Astrocyte of the spinal cord (primary cell): ENCODE data around the gene PTCD3.

ENCODE experiments used
- DNase-seq: peaks from one replicate; pipeline ENCODE4 v3.0.0; 2011; ENCODE audit warnings: low read depth, low spot score
- H3K4me3 ChIP-seq: 2 replicates; pipeline ENCODE4 v1.5.1; 2011; ENCODE audit warnings: low read depth, mild to moderate bottlenecking, low read length, moderate library complexity
- in situ Hi-C: cut with HindIII; loops from 2 replicates; pipeline ENCODE4 v1.10.0; 2017; ENCODE audit warnings: low sequenced_read_pairs
- TF ChIP-seq, protein P1 (sequence below): IDR thresholded peaks from 2 replicates; pipeline ENCODE4 v1.5.1; 2012; ENCODE audit warnings: low read depth, mild to moderate bottlenecking, low read length, inconsistent platforms

PTCD3 gene

DNA sequence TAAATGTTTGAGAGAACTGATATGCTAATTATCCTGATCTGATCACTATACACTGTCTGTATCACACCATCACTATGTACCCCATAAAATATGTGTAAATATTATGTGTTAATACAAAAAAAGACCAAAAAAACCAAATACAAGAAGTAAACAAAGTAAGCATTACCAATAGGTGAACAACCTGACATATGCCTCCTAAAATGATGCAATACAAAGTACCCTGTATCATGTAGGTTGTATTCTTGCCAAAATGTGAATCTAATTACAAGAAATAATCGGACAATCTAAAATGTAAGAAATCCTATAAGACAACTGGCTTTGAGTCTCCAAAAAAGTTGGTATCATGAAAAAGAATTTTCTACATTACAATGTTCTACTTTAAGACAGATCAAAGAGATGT lies 8.1 kb upstream of the PTCD3 start:
- no peak for DNase-seq
- in situ Hi-C loops = no loop called here
- TF ChIP-seq, protein P1, sequence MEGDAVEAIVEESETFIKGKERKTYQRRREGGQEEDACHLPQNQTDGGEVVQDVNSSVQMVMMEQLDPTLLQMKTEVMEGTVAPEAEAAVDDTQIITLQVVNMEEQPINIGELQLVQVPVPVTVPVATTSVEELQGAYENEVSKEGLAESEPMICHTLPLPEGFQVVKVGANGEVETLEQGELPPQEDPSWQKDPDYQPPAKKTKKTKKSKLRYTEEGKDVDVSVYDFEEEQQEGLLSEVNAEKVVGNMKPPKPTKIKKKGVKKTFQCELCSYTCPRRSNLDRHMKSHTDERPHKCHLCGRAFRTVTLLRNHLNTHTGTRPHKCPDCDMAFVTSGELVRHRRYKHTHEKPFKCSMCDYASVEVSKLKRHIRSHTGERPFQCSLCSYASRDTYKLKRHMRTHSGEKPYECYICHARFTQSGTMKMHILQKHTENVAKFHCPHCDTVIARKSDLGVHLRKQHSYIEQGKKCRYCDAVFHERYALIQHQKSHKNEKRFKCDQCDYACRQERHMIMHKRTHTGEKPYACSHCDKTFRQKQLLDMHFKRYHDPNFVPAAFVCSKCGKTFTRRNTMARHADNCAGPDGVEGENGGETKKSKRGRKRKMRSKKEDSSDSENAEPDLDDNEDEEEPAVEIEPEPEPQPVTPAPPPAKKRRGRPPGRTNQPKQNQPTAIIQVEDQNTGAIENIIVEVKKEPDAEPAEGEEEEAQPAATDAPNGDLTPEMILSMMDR = no peak
- H3K4me3 ChIP-seq = no peak overlapping the region

DNA sequence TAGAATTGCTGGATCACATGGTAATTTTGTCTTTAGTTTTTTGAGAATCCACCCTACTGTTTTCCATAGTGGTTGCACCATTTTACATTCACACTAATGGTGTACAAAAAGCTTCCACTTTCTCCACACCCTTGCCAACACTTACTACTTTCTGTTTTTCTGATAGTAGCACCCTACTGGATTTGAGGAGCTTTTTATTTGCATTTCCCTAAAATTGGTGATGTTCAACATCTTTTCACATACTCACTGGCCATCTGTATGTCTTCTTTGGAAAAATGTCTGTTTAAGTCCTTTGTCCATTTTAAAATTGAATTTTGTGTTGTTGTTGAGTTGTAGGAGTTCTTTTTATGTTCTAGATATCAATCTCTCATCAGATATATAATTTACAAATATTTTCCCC lies 3.9 kb upstream of the PTCD3 start:
- TF ChIP-seq, protein P1 = no peak
- DNase-seq = no peak
- no peak overlapping the region for H3K4me3 ChIP-seq
- in situ Hi-C loops = no loop called here

DNA sequence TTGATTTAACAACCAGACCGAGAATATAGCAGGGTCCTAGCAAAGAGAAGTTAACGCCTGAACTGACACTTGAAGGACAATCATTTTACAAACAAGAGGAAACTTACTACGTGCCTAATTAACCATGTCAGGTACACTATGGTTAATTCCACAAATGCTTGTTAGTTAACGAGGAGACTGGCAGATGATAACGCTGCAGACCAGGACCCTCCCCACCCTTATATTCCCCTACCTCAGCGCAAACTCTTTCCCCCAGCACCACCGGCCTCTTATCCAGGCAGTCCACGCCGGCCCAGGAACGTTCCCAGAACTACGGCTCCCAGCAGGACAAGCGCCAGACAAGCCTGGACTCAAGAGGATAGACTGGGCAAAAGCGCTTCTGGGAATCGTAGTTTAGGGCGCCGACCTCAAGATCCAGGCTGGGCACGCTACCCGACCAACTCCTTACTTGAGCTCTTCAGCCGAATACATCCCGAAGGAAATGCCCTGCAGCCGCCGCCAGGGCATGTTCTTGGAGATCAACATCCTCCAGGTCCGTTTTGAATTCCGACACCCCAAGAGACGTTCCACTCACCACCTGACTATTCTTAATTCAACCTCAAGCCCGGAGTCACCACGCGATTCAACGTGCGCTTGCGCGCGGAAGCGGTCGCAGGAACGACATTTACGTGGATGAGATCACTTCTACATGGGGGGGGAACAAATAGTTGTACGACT lies 625 bp upstream of the PTCD3 start, which contains the start of gene POLR1A:
POLR1A (minus strand) TSS at position 635 of the 717 bp plus-strand sequence; CDS start at position 525, 110 bp downstream.
- H3K4me3 ChIP-seq = peak within 1 kb of the TSS; percentile 92
- DNase-seq = peak; percentile 97
- in situ Hi-C loops = no loop called here
- TF ChIP-seq, protein P1 = peak; percentile 17

DNA sequence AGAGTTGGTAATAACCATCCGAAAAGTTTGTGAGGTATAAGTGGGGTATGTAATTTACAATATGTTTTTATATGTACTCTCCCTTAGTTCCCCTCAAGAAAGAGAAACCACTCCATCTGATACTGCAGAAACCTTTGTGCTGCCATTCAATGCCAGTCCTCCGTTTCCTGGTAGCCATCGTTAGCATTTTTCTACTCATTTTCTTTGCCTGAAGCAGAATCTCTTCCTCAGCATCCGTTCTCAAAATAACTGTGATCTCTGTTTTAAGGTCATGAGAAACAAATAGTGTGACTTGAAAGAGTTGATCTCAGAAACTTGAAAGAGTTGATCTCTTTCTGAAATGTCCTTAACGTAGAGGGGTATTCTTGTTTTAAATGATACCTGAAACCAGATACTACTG lies 996 bp downstream of the PTCD3 start:
- H3K4me3 ChIP-seq = peak overlapping the region; percentile 92
- in situ Hi-C loops = no loop called here
- no peak for DNase-seq
- TF ChIP-seq, protein P1 = no peak

DNA sequence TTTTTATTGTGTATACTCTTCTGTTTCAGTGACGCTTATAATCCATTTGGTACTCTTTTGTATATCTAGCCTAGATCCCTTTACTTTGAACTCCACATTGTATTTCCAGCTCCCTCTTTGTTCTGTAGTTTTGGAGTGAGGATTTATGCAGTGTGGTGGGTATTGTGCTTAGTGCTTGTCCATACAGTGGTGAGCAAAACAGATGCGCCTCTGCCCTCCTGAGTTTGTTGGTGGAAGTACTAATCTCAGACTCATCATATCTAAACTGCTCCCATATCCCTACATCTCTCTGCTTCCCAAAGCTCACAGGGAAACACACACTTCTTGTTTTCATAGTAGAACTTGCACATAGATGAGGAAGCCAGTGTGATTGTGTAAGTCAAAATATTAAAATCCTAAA lies 12.1 kb downstream of the PTCD3 start:
- H3K4me3 ChIP-seq = no peak overlapping the region
- DNase-seq = no peak
- TF ChIP-seq, protein P1 = no peak
- in situ Hi-C loops = no loop called here

DNA sequence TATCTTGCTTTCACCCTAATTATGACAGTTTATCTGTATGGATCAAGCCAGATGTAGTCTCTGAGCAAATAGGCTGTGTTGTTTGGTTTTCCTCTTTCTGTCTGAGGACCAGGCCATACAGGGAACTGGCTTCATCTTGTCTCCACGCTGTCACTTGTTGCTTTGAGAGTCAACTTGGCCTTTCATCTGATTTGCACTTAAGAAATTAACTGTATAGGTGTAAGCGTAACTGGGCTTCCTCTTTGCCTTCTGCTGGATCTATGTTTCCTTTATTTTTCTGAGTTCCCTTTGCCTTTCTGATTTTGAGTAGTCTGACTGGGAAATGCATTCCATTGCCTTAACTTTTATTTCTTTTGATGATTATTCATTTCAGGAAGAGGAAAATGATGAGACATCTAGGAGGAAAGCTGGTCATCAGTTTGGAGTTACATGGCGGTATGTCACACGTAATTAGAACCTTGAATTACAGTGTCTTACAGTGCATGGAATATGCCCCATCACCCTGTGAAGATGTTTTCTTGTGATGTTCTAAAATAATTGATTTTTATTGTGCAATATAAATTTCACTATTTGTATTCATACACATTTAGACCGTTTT lies 17.4 kb downstream of the PTCD3 start:
- TF ChIP-seq, protein P1 = no peak
- no peak overlapping the region for H3K4me3 ChIP-seq
- DNase-seq = no peak
- in situ Hi-C loops = no loop called here
